Hematopoietic multipotent progenitor cell treated with erythropoietin and hydrocortisone succinate and interleukin-3 and kit ligand, for 8 days (in vitro differentiated cells): ENCODE results near the gene IL17B.

Experiments
- DNase-seq: peaks from one replicate; pipeline ENCODE4 v3.0.0-alpha.2; 2015

The IL17B gene, protein sequence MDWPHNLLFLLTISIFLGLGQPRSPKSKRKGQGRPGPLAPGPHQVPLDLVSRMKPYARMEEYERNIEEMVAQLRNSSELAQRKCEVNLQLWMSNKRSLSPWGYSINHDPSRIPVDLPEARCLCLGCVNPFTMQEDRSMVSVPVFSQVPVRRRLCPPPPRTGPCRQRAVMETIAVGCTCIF

GRCh38 chr5:149379177-149379761 lies at the start of gene IL17B:
TSS of gene IL17B (minus strand) at chr5:149379292. CDS start at chr5:149379225, 67 bp downstream.
- no peak for DNase-seq

GRCh38 chr5:149428032-149428431 lies 48.9 kb upstream of the IL17B start:
- DNase-seq: no peak

DNA sequence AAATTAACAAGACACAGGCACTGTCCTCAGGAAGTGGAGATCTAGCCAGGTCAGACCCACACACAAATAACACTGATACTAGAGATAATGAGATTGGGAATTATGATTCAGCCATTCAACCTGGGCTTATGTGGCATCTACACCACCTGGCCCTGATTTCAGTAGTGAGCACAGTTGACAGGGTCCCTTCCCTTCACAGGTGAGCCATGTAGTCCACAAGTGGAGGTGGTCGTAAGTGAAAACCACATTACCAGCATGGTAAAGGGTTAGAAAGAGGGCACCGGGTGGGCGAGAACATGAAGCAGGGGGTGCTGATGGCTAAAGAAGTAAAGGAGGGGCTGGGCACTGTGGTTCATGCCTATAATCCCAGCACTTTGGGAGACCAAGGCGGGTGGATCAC lies 48.3 kb upstream of the IL17B start:
- no peak for DNase-seq

DNA sequence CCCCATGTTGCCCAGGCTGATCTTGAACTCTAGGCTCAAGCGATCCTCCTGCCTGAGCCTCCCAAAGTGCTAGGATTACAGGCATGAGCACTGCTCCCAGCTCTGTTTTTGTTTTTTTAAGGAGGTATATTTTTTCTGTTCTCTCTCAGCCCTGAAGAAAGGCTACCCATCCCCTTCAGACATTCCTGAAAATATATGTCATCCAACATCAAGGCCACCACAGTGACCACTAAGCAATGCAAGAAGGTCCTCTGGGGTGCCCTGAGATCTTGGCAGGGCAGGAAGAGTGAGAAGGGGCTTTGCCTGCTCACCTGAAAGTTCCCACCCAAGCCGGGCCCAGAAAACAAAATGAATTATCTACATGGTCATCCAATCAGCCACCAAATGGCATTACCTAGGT lies 47.8 kb upstream of the IL17B start:
- DNase-seq: no peak

- DNase-seq: no peak
These were observed 46.6 kb upstream of the IL17B start for GRCh38 chr5:149425729-149426128.

- no peak for DNase-seq
These were observed 45.6 kb upstream of the IL17B start for GRCh38 chr5:149424371-149425315.

DNA sequence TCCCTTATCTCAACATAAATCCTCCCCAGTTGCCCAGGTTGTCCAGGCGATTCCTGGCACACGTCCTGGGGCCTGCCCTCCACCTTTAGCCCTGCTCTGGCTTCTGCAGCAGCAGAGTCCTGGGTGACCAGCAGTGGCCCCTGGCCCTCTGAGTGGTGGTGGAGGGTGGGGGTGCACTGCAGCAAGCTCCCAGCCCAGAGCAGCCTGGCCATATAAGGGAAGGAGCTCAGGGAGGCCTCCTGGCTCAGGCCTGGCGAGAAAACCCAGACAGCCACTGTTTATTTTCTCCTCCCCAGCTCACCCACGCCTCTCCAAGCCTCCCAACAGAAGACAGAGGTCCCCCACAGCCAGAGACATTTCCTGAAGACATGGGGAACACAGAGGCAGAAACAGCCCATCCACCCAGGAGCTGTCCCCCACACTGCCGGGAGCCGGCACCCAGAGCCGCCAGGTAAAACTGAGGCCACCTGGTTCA lies 44.7 kb upstream of the IL17B start:
- DNase-seq: no peak

DNA sequence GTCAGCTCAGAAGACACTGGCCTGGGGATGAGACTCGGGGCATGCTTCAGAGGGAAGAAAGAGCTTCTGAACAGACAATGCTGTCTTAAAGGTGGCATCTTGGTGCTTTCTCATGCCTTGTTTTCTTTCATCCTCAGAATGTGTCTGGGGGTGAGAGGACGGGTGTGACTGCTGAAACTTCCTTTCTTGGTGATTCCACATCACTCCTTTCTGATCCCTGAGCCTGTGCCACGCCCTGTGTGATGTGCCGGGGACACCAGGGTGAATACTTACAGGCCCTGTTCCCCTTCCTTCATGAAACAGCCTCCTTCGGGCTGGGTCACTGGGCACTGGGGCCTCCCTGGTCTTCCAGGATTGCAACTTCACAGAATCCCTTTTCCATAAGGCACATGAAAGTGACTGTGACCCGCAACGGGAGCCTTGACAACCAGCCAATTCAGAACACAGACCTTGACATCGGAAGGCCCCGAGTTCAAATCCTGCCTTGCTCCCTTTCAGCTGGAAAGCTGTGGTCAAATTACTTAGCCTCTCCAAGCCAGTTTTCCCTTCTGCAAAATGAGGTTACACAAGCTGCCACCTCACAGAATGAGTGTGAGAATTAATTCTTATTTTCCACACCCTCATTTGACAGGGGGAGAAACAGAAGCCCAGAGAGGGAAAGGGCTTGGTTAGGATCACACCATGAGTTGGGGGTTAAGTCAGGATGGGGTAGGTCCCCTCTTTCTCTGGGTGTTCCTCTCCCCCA lies 44.1 kb upstream of the IL17B start:
- no peak for DNase-seq

DNA sequence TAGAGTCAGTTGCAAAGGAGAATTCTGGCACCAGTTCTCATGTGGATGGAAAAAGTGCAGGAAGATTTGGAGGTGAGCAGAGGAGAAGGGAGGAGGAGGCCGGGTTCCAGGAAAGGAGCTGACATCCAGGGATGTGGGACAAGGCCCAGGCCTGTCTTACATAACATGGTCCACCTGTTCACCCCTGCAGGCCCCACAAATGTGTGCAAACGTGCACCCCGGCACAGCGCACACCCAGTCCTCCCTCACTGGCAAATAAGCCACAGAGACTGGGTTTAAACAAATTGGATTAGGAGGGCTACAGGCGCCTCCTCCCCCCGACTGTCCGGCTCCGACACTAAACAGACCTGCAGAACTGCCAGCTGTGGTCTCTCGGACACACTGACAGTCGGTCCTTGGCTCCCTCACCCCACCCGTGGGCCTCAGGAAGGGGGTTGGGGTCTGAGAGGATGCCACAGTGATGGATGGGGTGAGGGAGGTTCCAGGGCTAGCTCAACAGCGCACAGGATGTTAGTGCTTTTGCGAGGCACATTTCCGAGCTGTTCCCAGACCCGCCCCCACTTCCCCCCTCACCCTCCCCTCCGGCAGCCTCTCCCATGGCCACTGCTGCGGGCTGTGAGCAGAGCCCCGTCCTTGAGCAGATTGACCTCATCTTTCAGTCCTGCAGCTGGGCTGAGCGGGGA lies 43.4 kb upstream of the IL17B start:
- no peak for DNase-seq

- DNase-seq: no peak
These were observed 42.7 kb upstream of the IL17B start for GRCh38 chr5:149421834-149422233.

DNA sequence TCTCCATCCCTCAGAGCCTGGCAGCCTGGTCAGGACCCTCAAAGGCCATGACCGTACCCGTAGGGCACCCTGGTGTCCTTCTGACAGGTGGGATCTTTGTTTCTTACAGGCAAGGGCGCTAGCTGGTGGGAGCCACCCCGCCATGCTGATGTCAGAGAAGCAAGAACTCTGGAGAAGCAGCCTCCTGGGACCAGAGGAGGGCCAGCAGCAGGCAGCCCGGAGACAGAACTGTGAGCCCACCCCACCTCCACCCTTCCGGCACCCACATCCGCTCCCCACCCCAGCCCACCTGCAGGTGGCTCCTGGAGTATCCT lies 42.2 kb upstream of the IL17B start:
- no peak for DNase-seq

DNA sequence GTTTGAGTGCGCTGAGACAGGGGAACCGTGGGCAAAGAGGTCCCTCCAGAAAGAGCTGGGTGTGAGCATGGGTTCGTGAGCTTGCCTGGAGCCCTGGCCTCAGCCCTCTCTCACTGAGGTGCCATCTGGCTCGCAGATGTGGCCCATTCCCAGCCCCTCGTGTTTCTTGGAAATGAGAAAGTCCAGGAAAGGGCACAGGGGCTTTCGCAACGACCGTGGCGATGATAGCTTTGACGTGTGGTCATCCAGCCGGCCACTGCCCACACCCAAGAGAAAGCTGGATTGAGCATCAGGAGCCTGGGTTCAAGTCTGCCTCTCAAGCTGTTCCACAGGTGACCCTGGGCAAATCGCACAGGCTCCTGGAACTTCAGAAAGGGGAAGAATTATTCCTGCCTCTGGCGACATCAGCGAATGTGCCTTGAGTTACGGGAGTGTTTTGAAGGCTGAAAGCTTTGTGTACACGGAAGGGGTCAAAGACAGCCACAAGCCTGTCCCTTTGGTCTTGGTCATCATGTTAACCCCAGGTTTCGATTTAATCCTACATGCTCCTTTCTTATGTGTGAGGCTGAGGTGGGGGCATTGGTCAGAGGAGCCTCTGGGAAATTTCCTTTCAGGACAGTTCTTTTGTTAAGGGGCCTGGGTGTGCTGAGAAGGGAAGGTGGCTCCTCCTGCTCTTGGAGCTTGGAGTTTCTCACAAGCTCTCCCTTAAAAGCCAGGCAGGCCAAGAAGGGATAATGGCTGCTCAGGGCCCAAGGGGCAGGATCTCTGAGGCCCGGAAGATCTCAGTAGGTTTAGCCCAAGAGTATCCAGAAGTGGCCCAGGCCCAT lies 41.7 kb upstream of the IL17B start:
- DNase-seq: no peak

DNA sequence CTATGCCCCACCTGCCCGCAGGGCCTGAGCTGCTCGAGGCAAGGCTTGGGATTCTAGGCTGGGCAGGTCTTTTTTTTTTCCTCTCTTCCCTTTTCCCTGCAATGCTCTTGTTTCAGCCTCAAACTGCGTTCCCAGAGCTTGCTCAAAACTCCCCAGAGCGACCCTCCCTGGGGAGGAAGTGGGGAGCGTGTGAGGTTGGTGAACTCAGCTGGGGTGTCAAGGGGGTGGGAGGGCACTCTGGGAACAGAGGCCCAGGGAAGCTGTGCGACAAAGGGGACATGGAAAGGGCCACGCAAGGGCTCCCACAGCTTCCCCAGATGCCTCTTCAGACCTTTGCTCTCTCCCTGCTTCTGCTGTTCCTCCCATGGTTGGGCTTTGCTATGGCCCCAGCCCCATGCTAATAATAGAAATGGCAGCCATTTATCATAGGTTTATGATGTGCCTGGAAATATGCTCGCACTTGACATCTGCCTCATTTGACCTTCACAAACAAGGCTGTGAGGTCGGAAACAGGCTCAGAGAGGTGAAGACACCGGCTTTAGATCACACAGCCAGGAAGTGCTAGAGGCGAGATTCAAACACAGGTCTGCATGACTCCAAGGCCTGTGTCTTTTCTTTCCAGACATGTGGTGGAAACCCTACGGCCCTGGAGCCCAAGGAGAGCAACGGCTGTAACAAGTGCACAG lies 40.9 kb upstream of the IL17B start:
- no peak for DNase-seq

GRCh38 chr5:149419532-149419858 lies 40.4 kb upstream of the IL17B start:
- DNase-seq: no peak

DNA sequence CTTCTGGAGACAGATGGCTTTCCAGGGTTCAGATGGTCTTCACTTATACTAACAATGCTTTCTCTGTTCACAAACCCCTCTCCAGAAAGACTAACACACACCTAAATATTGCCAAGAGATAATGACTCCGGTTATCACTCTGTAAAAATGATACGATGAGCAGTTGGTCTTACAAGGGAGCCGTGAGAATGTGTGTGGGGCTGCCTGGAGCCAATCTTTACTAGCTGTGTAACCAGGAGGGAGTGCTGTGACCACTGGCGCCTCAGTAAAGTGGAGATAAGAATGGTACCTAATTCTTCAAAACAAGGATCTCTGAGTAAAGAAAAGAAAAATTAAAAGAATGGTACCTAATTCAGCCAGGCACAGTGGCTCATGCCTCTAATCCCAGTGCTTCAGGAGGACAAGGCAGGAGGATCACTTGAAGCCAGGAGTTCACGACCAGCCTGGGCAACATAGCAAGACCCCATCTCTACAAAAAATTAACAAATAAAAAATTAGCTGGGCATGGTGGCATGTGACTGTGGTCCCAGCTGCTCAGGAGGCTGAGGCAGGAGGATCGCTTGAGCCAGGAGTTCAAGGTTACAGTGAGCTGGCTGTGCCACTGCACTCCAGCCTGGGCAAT lies 39.9 kb upstream of the IL17B start:
- no peak for DNase-seq

DNA sequence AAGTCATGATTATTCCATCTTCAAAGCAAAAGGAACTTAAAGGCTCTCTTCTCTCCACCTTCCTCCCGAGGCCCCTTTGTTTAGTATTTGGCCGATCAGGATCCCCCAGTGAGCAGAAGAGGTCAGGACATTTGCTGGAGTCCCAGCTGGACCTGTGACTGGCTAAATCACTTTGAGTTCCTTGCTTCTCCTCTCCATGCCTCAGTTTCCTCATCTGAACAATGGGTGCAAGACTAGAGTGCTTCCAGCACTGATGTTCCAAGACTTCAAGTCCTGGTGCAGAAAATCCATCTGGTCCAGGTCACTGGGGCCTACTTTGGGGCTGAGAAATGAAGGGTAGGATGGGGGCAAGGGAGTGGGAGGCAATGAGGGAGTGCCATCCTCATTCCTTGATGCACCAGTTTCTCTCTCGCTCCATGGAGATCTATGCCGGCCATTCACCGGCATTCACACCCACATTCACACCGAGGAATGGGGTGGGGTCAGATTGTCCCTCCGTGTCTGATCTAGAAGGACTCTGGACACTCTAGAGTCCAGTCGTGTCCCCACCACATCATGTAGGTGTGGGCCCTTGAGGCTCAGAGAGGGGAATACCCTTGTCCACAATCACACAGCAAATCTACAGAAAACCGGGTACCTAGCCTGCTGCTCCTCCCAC lies 38.7 kb upstream of the IL17B start:
- no peak for DNase-seq

DNA sequence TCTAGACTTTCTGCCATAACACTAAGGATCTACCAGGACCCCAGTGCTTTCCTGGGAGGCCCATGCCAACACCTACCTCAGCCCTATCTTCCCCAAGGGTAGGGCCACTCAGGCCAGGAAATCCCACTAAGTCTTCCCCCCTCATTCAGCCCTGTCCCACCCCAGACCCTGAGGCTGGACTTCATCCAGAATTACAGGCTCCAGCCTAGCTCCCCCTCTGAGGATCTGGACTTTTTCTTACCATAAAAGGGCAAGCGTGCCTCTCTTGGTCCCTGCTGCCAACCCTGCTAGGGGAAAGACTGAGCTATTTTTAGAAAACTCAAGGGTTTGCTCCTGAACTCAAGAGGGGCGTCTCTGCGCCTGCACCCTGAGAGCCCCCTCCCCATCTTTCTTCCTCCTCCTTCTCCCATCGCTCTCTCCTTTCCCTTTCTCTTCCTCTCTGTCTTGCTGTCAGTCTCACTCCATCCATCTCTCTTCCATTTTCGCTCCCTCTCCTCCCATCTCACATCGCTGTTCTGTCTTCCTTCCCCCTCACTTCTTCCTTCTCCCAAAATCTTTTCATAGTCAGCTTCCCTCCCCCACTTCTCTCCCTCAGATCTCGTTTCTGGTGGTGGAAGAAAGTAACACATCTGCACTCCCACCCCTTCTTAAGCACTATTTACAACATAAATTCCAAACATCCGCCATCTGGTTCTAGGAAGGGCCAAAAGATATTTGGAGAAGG lies 38.1 kb upstream of the IL17B start:
- no peak for DNase-seq

- DNase-seq: no peak
These were observed 36.2 kb upstream of the IL17B start for GRCh38 chr5:149415066-149415967.
